ENCODE measurements around the gene HAUS3. TPM values are rescaled to one million over a fixed set of nuclear protein-coding genes. Genes with fewer than 3 reads are reported as not detected.

HAUS3 gene
- total RNA-seq, 4 donors from 2014 or later = 8.9 to 13.0 (median 10.7) TPM

GRCh38 chr4:2266181-2266580, 24.3 kb upstream of the HAUS3 start:
- intact Hi-C loops (cut with DNase I) = no loop called here
- Histone ChIP-seq H3K27ac (peak overlapping the region in 3 of 4 donors; percentile 46 to 59 (median 51)), H3K4me3 (no peak overlapping the region), H3K4me1 (peaks cover 4 to 43% (median 11%) of the 10 kb centered on the region in 3 donors), H3K27me3 (no peaks in the 10 kb centered on the region), H3K9me3 (no peaks in the 10 kb centered on the region), H3K36me3 (peaks cover 0 to 9% (median 0%) of the 10 kb centered on the region in 3 donors)
- no peak for TF ChIP-seq CTCF (IDR thresholded peaks at IDR 0.05)
- no peak for TF ChIP-seq POLR2A (IDR thresholded peaks at IDR 0.05)
- 51 to 53% methylated on average over 6 to 7 of the region's 8 CpGs for WGBS, 2 donors
- no peak for DNase-seq

- H3K27ac ChIP-seq = peak overlapping the region in 3 of 4 donors; percentile 46 to 59 (median 51)
- H3K4me1 ChIP-seq = peaks cover 10 to 51% (median 17%) of the 10 kb centered on the region in 3 donors
Measured at GRCh38 chr4:2265113-2266110, 23.5 kb upstream of the HAUS3 start.

GRCh38 chr4:2264481-2265041, 22.6 kb upstream of the HAUS3 start:
- TF ChIP-seq CTCF (IDR thresholded peaks at IDR 0.05) = no peak
- TF ChIP-seq POLR2A (IDR thresholded peaks at IDR 0.05) = no peak
- no peaks in the 10 kb centered on the region for H3K27me3 ChIP-seq
- no peak overlapping the region for H3K4me3 ChIP-seq
- no peak for DNase-seq
- 60 to 77% methylated on average over 2 to 5 of the region's 6 CpGs for WGBS, 2 donors
- no peaks in the 10 kb centered on the region for H3K9me3 ChIP-seq
- no peak overlapping the region for H3K27ac ChIP-seq
- H3K36me3 ChIP-seq = peaks cover 0 to 6% (median 0%) of the 10 kb centered on the region in 3 donors
- intact Hi-C loops (cut with DNase I) = no loop called here
- peaks cover 19 to 59% (median 26%) of the 10 kb centered on the region in 3 donors for H3K4me1 ChIP-seq

More at GRCh38 chr4:2265113-2266110, 23.5 kb upstream of the HAUS3 start:
- Histone ChIP-seq H3K4me3 (no peak overlapping the region), H3K36me3 (peaks cover 0 to 2% (median 0%) of the 10 kb centered on the region in 3 donors), H3K9me3 (no peaks in the 10 kb centered on the region), H3K27me3 (no peaks in the 10 kb centered on the region)
- WGBS, 2 donors = 75 to 82% methylated on average over 3 to 6 of the region's 19 CpGs
- TF ChIP-seq POLR2A (IDR thresholded peaks at IDR 0.05) (no peak), CTCF (IDR thresholded peaks at IDR 0.05) (no peak)
- intact Hi-C loops (cut with DNase I) = no loop called here
- DNase-seq = no peak

GRCh38 chr4:2263926-2264321, 22.0 kb upstream of the HAUS3 start:
- intact Hi-C loops (cut with DNase I) = no loop called here
- no peak for TF ChIP-seq CTCF (IDR thresholded peaks at IDR 0.05)
- TF ChIP-seq POLR2A (IDR thresholded peaks at IDR 0.05) = no peak
- no peaks in the 10 kb centered on the region for H3K27me3 ChIP-seq
- no peak overlapping the region for H3K27ac ChIP-seq
- H3K4me1 ChIP-seq = peaks cover 25 to 65% (median 32%) of the 10 kb centered on the region in 3 donors
- peaks cover 0 to 13% (median 0%) of the 10 kb centered on the region in 3 donors for H3K36me3 ChIP-seq
- DNase-seq = no peak
- WGBS, 2 donors = 66% methylated on average over 6 of the region's 6 CpGs; no CpG with 5 or more reads in 1 of the 2 donors
- H3K4me3 ChIP-seq = no peak overlapping the region
- H3K9me3 ChIP-seq = no peaks in the 10 kb centered on the region

GRCh38 chr4:2262944-2263250, 21.0 kb upstream of the HAUS3 start:
- Histone ChIP-seq H3K4me3 (peak overlapping the region; percentile 39 to 98 (median 73)), H3K4me1 (peaks cover 33 to 76% (median 41%) of the 10 kb centered on the region in 3 donors), H3K27ac (peak overlapping the region; percentile 87 to 98 (median 92)), H3K36me3 (peaks cover 0 to 23% (median 0%) of the 10 kb centered on the region in 3 donors), H3K9me3 (no peaks in the 10 kb centered on the region), H3K27me3 (no peaks in the 10 kb centered on the region)
- TF ChIP-seq CTCF (IDR thresholded peaks at IDR 0.05) (no peak), POLR2A (IDR thresholded peaks at IDR 0.05) (no peak)
- intact Hi-C loops (cut with DNase I) = no loop called here
- no peak for DNase-seq
- WGBS, 2 donors = 38 to 40% methylated on average over 10 to 13 of the region's 13 CpGs

Data from esophagus squamous epithelium (tissue), 5 donors.